EL (cell line): ENCODE measurements around the gene CEP95.

Experiments used
- DNase-seq: peaks from one replicate; pipeline ENCODE4 v3.0.0-alpha.2; 2016

The CEP95 gene

GRCh38 chr17:64496786-64497564, 9.8 kb upstream of the CEP95 start, which contains the start of gene POLG2:
POLG2 (minus strand) TSS chr17:64497054; CDS start chr17:64496968, 86 bp downstream.
- peak; percentile 95 for DNase-seq

GRCh38 chr17:64497565-64498035, 9.2 kb upstream of the CEP95 start:
- DNase-seq: no peak

- peak; percentile 54 for DNase-seq
These were observed 8.2 kb upstream of the CEP95 start for GRCh38 chr17:64498308-64499203.

GRCh38 chr17:64499805-64500486, 6.8 kb upstream of the CEP95 start:
- DNase-seq: peak; percentile 44

GRCh38 chr17:64500487-64500859, 6.3 kb upstream of the CEP95 start:
- DNase-seq: no peak

- peak; percentile 14 for DNase-seq
These were observed 5.7 kb upstream of the CEP95 start for GRCh38 chr17:64500862-64501765.

GRCh38 chr17:64502021-64502420, 4.8 kb upstream of the CEP95 start:
- no peak for DNase-seq

GRCh38 chr17:64502809-64503208, 4.0 kb upstream of the CEP95 start:
- DNase-seq: no peak

- no peak for DNase-seq
These were observed 3.4 kb upstream of the CEP95 start for GRCh38 chr17:64503341-64503740.

- DNase-seq: no peak
These were observed 2.7 kb upstream of the CEP95 start for GRCh38 chr17:64503821-64504768.

- DNase-seq: peak; percentile 53
These were observed 1.9 kb upstream of the CEP95 start for GRCh38 chr17:64504769-64505339.

- DNase-seq: peak; percentile 83
These were observed 1.2 kb upstream of the CEP95 start for GRCh38 chr17:64505340-64506200.

GRCh38 chr17:64506201-64506575, 589 bp upstream of the CEP95 start, which contains the start of gene DDX5:
DDX5 (minus strand) TSS chr17:64506289; CDS start chr17:64506119, 170 bp downstream.
- DNase-seq: peak; percentile 97

GRCh38 chr17:64507413-64507782, 621 bp downstream of the CEP95 start:
- DNase-seq: peak; percentile 69

- DNase-seq: no peak
These were observed 1.9 kb downstream of the CEP95 start for GRCh38 chr17:64508683-64509082.

- DNase-seq: no peak
These were observed 2.4 kb downstream of the CEP95 start for GRCh38 chr17:64509179-64509578.

- DNase-seq: no peak
These were observed 8.6 kb downstream of the CEP95 start for GRCh38 chr17:64515419-64515818.

- DNase-seq: no peak
These were observed 9.1 kb downstream of the CEP95 start for GRCh38 chr17:64515829-64516228.

GRCh38 chr17:64519601-64520000, 12.8 kb downstream of the CEP95 start:
- DNase-seq: no peak
